Osteoblast (primary cell): ENCODE data around the gene MDH1B. TPM values are rescaled to one million over a fixed set of nuclear protein-coding genes. Genes with fewer than 3 reads are reported as not detected.

Source experiments
- DNase-seq: peaks from one replicate; pipeline ENCODE4 v3.0.0; 2011; ENCODE audit warnings: low spot score, mixed read lengths; ENCODE audit not compliant: insufficient read length; ENCODE audit errors: missing footprints
- H2AFZ ChIP-seq: 2 replicates; pipeline ENCODE4 v1.6.0; 2011; ENCODE audit warnings: mild to moderate bottlenecking, low read length
- H3K27ac ChIP-seq: 2 replicates; pipeline ENCODE4 v1.5.1; 2011; ENCODE audit warnings: mild to moderate bottlenecking, low read depth, low read length, moderate library complexity
- H3K27me3 ChIP-seq: 2 replicates; pipeline ENCODE4 v1.6.0; 2012; ENCODE audit warnings: mild to moderate bottlenecking, control low read depth, inconsistent platforms, low read length, moderate library complexity; ENCODE audit not compliant: insufficient read depth
- H3K36me3 ChIP-seq: 2 replicates; pipeline ENCODE4 v1.5.1; 2011; ENCODE audit warnings: mild to moderate bottlenecking, low read length, control low read depth, moderate library complexity; ENCODE audit not compliant: insufficient read depth
- H3K4me1 ChIP-seq: 2 replicates; pipeline ENCODE4 v1.5.1; 2011; ENCODE audit warnings: mild to moderate bottlenecking, low read length, control low read depth, moderate library complexity; ENCODE audit not compliant: insufficient read depth
- H3K4me2 ChIP-seq: 2 replicates; pipeline ENCODE4 v1.6.0; 2011; ENCODE audit warnings: mild to moderate bottlenecking, low read length; ENCODE audit not compliant: insufficient read depth
- H3K4me3 ChIP-seq: fragments of 200-600 bp; sonication (generic); 3 replicates; pipeline ENCODE4 v1.5.1; 2012; ENCODE audit warnings: mild to moderate bottlenecking, low read length, inconsistent platforms; ENCODE audit not compliant: insufficient read depth
- H3K79me2 ChIP-seq: 2 replicates; pipeline ENCODE4 v1.6.0; 2012; ENCODE audit warnings: mild to moderate bottlenecking, low read length, control low read depth, inconsistent platforms; ENCODE audit not compliant: insufficient read depth
- H3K9me3 ChIP-seq: 2 replicates; pipeline ENCODE4 v1.5.1; 2011; ENCODE audit warnings: low read depth, low read length, control low read depth
- H4K20me1 ChIP-seq: 2 replicates; pipeline ENCODE4 v1.6.0; 2012; ENCODE audit warnings: mild to moderate bottlenecking, low read length, control low read depth; ENCODE audit not compliant: insufficient read depth
- total RNA-seq: library from RNA; depleted of rRNA; stranded (reverse); fragments of >200 nt; gene quantifications from 2 replicates; pipeline ENCODE4 v1.2.3, GENCODE V29; 2012
- TF ChIP-seq, protein P1 (sequence below): IDR thresholded peaks from 2 replicates; pipeline ENCODE4 v1.5.1; 2011; ENCODE audit warnings: mild to moderate bottlenecking, low read depth, low read length, moderate library complexity; ENCODE audit errors: extremely low read depth

Gene MDH1B
- total RNA-seq, 1 donor: 2.2 TPM

GRCh38 chr2:206801418-206802189 is 36.5 kb upstream of the MDH1B start:
- TF ChIP-seq, protein P1, sequence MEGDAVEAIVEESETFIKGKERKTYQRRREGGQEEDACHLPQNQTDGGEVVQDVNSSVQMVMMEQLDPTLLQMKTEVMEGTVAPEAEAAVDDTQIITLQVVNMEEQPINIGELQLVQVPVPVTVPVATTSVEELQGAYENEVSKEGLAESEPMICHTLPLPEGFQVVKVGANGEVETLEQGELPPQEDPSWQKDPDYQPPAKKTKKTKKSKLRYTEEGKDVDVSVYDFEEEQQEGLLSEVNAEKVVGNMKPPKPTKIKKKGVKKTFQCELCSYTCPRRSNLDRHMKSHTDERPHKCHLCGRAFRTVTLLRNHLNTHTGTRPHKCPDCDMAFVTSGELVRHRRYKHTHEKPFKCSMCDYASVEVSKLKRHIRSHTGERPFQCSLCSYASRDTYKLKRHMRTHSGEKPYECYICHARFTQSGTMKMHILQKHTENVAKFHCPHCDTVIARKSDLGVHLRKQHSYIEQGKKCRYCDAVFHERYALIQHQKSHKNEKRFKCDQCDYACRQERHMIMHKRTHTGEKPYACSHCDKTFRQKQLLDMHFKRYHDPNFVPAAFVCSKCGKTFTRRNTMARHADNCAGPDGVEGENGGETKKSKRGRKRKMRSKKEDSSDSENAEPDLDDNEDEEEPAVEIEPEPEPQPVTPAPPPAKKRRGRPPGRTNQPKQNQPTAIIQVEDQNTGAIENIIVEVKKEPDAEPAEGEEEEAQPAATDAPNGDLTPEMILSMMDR: no peak
- Histone ChIP-seq H3K4me1 (peaks cover 3% of the 10 kb centered on the region), H2AFZ (no peak overlapping the region), H4K20me1 (no peaks in the 10 kb centered on the region), H3K79me2 (no peaks in the 10 kb centered on the region), H3K4me2 (no peak overlapping the region), H3K4me3 (no peak overlapping the region), H3K27me3 (no peaks in the 10 kb centered on the region), H3K9me3 (no peaks in the 10 kb centered on the region), H3K36me3 (no peaks in the 10 kb centered on the region), H3K27ac (no peak overlapping the region)
- no peak for DNase-seq

GRCh38 chr2:206800506-206801417 is 35.6 kb upstream of the MDH1B start:
- TF ChIP-seq, protein P1: peak; percentile 78
- no peaks in the 10 kb centered on the region for H3K27me3 ChIP-seq
- H4K20me1 ChIP-seq: no peaks in the 10 kb centered on the region
- no peaks in the 10 kb centered on the region for H3K9me3 ChIP-seq
- no peaks in the 10 kb centered on the region for H3K79me2 ChIP-seq
- H3K4me1 ChIP-seq: peaks cover 3% of the 10 kb centered on the region
- H3K27ac ChIP-seq: no peak overlapping the region
- no peak overlapping the region for H2AFZ ChIP-seq
- peak overlapping the region; percentile 68 for H3K4me2 ChIP-seq
- H3K4me3 ChIP-seq: no peak overlapping the region
- no peaks in the 10 kb centered on the region for H3K36me3 ChIP-seq
- DNase-seq: no peak

DNA sequence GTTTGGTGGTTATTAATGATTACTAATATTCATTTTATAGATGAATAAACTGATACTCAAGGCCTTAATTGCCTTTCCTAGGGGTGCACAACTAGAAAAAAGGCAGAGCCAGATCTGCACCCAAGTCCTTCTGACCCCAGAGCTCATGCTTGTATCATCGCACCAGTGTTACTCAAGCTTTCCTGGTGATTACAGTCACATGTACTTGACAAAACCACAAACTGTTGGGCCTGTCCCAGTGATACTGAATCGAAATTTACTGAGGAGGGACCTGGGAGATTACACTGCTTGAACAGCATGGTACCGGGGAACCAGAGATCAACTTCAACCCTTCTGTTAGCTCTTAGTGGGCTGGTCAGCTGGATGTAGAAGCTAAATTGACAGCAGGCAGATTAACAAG is 34.0 kb upstream of the MDH1B start:
- H3K36me3 ChIP-seq: no peaks in the 10 kb centered on the region
- no peak overlapping the region for H3K27ac ChIP-seq
- TF ChIP-seq, protein P1: no peak
- no peaks in the 10 kb centered on the region for H3K79me2 ChIP-seq
- no peaks in the 10 kb centered on the region for H3K9me3 ChIP-seq
- no peaks in the 10 kb centered on the region for H4K20me1 ChIP-seq
- H3K4me3 ChIP-seq: no peak overlapping the region
- no peak overlapping the region for H3K4me2 ChIP-seq
- H3K27me3 ChIP-seq: no peaks in the 10 kb centered on the region
- peaks cover 3% of the 10 kb centered on the region for H3K4me1 ChIP-seq
- DNase-seq: no peak
- no peak overlapping the region for H2AFZ ChIP-seq

DNA sequence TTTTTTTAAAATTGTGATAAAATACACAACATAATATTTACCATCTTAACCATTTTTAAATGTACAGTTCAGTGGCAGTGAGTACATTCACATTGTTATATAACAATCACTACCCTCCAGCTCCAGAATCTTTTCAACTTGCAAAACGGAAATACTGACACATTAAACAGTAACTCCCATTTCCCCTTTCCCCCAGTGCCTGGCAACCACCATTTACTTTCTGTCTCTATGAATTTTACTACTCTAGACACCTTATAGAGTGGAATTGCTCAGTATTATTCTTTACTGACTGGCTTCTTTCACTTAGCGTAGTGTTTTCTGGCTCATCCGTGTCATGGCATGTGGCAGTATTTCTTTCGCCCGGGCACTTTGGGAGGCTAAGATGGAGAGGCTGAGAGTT is 32.9 kb upstream of the MDH1B start:
- peaks cover 6% of the 10 kb centered on the region for H3K36me3 ChIP-seq
- H3K4me3 ChIP-seq: no peak overlapping the region
- no peaks in the 10 kb centered on the region for H4K20me1 ChIP-seq
- H3K27me3 ChIP-seq: no peaks in the 10 kb centered on the region
- TF ChIP-seq, protein P1: no peak
- H3K4me1 ChIP-seq: peaks cover 3% of the 10 kb centered on the region
- no peak overlapping the region for H3K27ac ChIP-seq
- no peaks in the 10 kb centered on the region for H3K79me2 ChIP-seq
- H3K9me3 ChIP-seq: no peaks in the 10 kb centered on the region
- DNase-seq: no peak
- no peak overlapping the region for H3K4me2 ChIP-seq
- H2AFZ ChIP-seq: no peak overlapping the region
